ENCODE measurements around the gene ERICH6.

GRCh38 chr3:150656316-150656715, 47.4 kb downstream of the ERICH6 start:
- TF ChIP-seq CSRNP3 (CRISPR knock-in tag; IDR thresholded peaks at IDR 0.05): no peak
- no peak for TF ChIP-seq TOX (CRISPR knock-in tag; IDR thresholded peaks at IDR 0.05; ENCODE audit: borderline replicate concordance)

Measured in SK-N-SH treated with all-trans-retinoic acid at 6 μM for 48 hours (cell line).